ENCODE data around the gene FAM167B. TPM values are rescaled to one million over a fixed set of nuclear protein-coding genes. Genes with fewer than 3 reads are reported as not detected.
A peak's percentile ranks its signal among the peaks of the same experiment; 100 is the strongest.

Gene FAM167B
- total and polyA plus RNA-seq, 8 donors: 1.6 to 36.8 (median 4.7) TPM; not detected in 3

GRCh38 chr1:32263744-32264143 lies 16.7 kb downstream of the FAM167B start:
- H3K4me1 ChIP-seq: peaks cover 0 to 11% (median 5%) of the 10 kb centered on the region in 4 donors
- TF ChIP-seq POLR2AphosphoS5 (IDR thresholded peaks at IDR 0.05) (no peak), EP300 (IDR thresholded peaks at IDR 0.05) (no peak), CTCF (IDR thresholded peaks at IDR 0.05) (no peak), POLR2A (IDR thresholded peaks at IDR 0.05) (no peak)
- no peak overlapping the region for H3K4me3 ChIP-seq
- H3K27me3 ChIP-seq: no peaks in the 10 kb centered on the region
- no peak overlapping the region for H3K27ac ChIP-seq
- no peaks in the 10 kb centered on the region for H3K36me3 ChIP-seq
- no peaks in the 10 kb centered on the region for H3K9me3 ChIP-seq
- WGBS, 5 donors: 79 to 91% (median 84%) methylated on average over 4 of the region's 4 CpGs
- peak in 1 of 2 donors; percentile 26 for DNase-seq
- intact Hi-C loops (cut with DNase I; ENCODE audit: low total_unique reads): no loop called here

GRCh38 chr1:32265846-32266245 lies 18.8 kb downstream of the FAM167B start:
- 91 to 95% (median 92%) methylated on average over 9 of the region's 9 CpGs for WGBS, 5 donors
- Histone ChIP-seq H3K27ac (no peak overlapping the region), H3K27me3 (no peaks in the 10 kb centered on the region), H3K36me3 (no peaks in the 10 kb centered on the region), H3K4me1 (peaks cover 0 to 11% (median 5%) of the 10 kb centered on the region in 4 donors), H3K9me3 (no peaks in the 10 kb centered on the region), H3K4me3 (no peak overlapping the region)
- TF ChIP-seq POLR2AphosphoS5 (IDR thresholded peaks at IDR 0.05): no peak
- no peak for TF ChIP-seq EP300 (IDR thresholded peaks at IDR 0.05)
- TF ChIP-seq POLR2A (IDR thresholded peaks at IDR 0.05): no peak
- no peak for TF ChIP-seq CTCF (IDR thresholded peaks at IDR 0.05)
- no peak for DNase-seq
- intact Hi-C loops (cut with DNase I; ENCODE audit: low total_unique reads): no loop called here

- 59 to 69% (median 61%) methylated on average over 7 of the region's 7 CpGs for WGBS, 5 donors
- DNase-seq: no peak
- intact Hi-C loops (cut with DNase I; ENCODE audit: low total_unique reads): no loop called here
- TF ChIP-seq POLR2AphosphoS5 (IDR thresholded peaks at IDR 0.05) (no peak), CTCF (IDR thresholded peaks at IDR 0.05) (no peak), POLR2A (IDR thresholded peaks at IDR 0.05) (no peak), EP300 (IDR thresholded peaks at IDR 0.05) (no peak)
- Histone ChIP-seq H3K4me1 (peaks cover 0 to 11% (median 5%) of the 10 kb centered on the region in 4 donors), H3K4me3 (no peak overlapping the region), H3K9me3 (no peaks in the 10 kb centered on the region), H3K27me3 (no peaks in the 10 kb centered on the region), H3K27ac (peak overlapping the region in 1 of 5 donors; percentile 2), H3K36me3 (no peaks in the 10 kb centered on the region)
Observed at GRCh38 chr1:32266921-32267591, 20.0 kb downstream of the FAM167B start.

GRCh38 chr1:32269744-32270143 lies 22.7 kb downstream of the FAM167B start:
- Histone ChIP-seq H3K36me3 (no peaks in the 10 kb centered on the region), H3K27ac (no peak overlapping the region), H3K9me3 (no peaks in the 10 kb centered on the region), H3K27me3 (peaks cover 0 to 14% (median 0%) of the 10 kb centered on the region in 3 donors), H3K4me3 (no peak overlapping the region), H3K4me1 (peaks cover 0 to 19% (median 7%) of the 10 kb centered on the region in 4 donors)
- TF ChIP-seq POLR2AphosphoS5 (IDR thresholded peaks at IDR 0.05) (no peak), EP300 (IDR thresholded peaks at IDR 0.05) (no peak), CTCF (IDR thresholded peaks at IDR 0.05) (no peak), POLR2A (IDR thresholded peaks at IDR 0.05) (no peak)
- no peak for DNase-seq
- intact Hi-C loops (cut with DNase I; ENCODE audit: low total_unique reads): no loop called here
